HL-60/S4 treated with retinoic acid at 250 ng/mL for 4 days and 3 days (cell line): Measurements from ENCODE around the gene PNMA6E.
"Not testable (repeated sequence)": the region's sequence is repeated elsewhere in the genome, so short reads cannot be mapped to it uniquely, and the experiment has no call there.

Experiments used
- in situ Hi-C: fragments of 300-500 bp; cut with MboI; formaldehyde crosslinking; loops from 2 replicates; pipeline ENCODE4 v1.7.0; 2022; ENCODE audit warnings: low sequenced_read_pairs

PNMA6E gene

GRCh38 chrX:153409414-153410101 lies 8.4 kb upstream of the PNMA6E start:
- in situ Hi-C loops = no loop called here

- in situ Hi-C loops = no loop called here
These were observed 7.8 kb upstream of the PNMA6E start for GRCh38 chrX:153408871-153409351.

GRCh38 chrX:153408221-153408721 lies 7.1 kb upstream of the PNMA6E start:
- in situ Hi-C loops = no loop called here

- in situ Hi-C loops = no loop called here
These were observed 6.6 kb upstream of the PNMA6E start for GRCh38 chrX:153407736-153408135.

- in situ Hi-C loops = no loop called here
These were observed 5.8 kb upstream of the PNMA6E start for GRCh38 chrX:153406903-153407302.

- in situ Hi-C loops = no loop called here
These were observed 4.9 kb upstream of the PNMA6E start for GRCh38 chrX:153406011-153406410.

- in situ Hi-C loops = no loop called here
These were observed 4.3 kb upstream of the PNMA6E start for GRCh38 chrX:153405426-153405825.

GRCh38 chrX:153404333-153404732 lies 3.2 kb upstream of the PNMA6E start:
- in situ Hi-C loops = not testable (repeated sequence)

- in situ Hi-C loops = no loop called here
These were observed 711 bp downstream of the PNMA6E start for GRCh38 chrX:153400146-153401132.

- in situ Hi-C loops = no loop called here
These were observed 2.7 kb downstream of the PNMA6E start for GRCh38 chrX:153398275-153398960.

GRCh38 chrX:153397256-153397960 lies 3.7 kb downstream of the PNMA6E start:
- in situ Hi-C loops = no loop called here

- in situ Hi-C loops = no loop called here
These were observed 4.6 kb downstream of the PNMA6E start for GRCh38 chrX:153396320-153397195.

GRCh38 chrX:153395613-153396319 lies 5.4 kb downstream of the PNMA6E start:
- in situ Hi-C loops = no loop called here

- in situ Hi-C loops = no loop called here
These were observed 6.5 kb downstream of the PNMA6E start for GRCh38 chrX:153394612-153395011.

- in situ Hi-C loops = no loop called here
These were observed 8.4 kb downstream of the PNMA6E start for GRCh38 chrX:153392642-153393321.

GRCh38 chrX:153389460-153389768 lies 11.7 kb downstream of the PNMA6E start:
- in situ Hi-C loops = not testable (repeated sequence)

- in situ Hi-C loops = no loop called here
These were observed 12.3 kb downstream of the PNMA6E start for GRCh38 chrX:153388722-153389459.
